Colonic mucosa (tissue), 4 donors: Measurements from ENCODE around the gene COA5. TPM values are rescaled to one million over a fixed set of nuclear protein-coding genes. Genes with fewer than 3 reads are reported as not detected.

Source experiments
- DNase-seq: peaks from one replicate; pipeline ENCODE4 v3.0.0-alpha.2; 2020
- H3K27ac ChIP-seq: fragments of 200-600 bp; one replicate; pipeline ENCODE4 v1.8.0; 2021
- H3K27me3 ChIP-seq: fragments of 200-600 bp; one replicate; pipeline ENCODE4 v1.8.0; 2021
- H3K36me3 ChIP-seq: fragments of 200-600 bp; one replicate; pipeline ENCODE4 v1.8.0; 2021
- H3K4me1 ChIP-seq: fragments of 200-600 bp; one replicate; pipeline ENCODE4 v1.8.0; 2021; ENCODE audit warnings: mild to moderate bottlenecking
- H3K4me3 ChIP-seq: fragments of 200-600 bp; one replicate; pipeline ENCODE4 v1.8.0; 2021
- H3K9ac ChIP-seq, 2 donors: one replicate each; pipeline ENCODE4 v1.7.0; 2013; ENCODE audit warnings: control low read depth in 2 of 2, low read depth in 2 of 2, low read length in 2 of 2
- H3K9me3 ChIP-seq: fragments of 200-600 bp; one replicate; pipeline ENCODE4 v1.8.0; 2021
- CTCF ChIP-seq: fragments of 200-600 bp; IDR thresholded peaks from one replicate; pipeline ENCODE4 v1.8.0; 2022; ENCODE audit warnings: antibody characterized with exemption, mild to moderate bottlenecking
- intact Hi-C: fragments of 100-400 bp; cut with DNase I; formaldehyde crosslinking; loops from one replicate; pipeline ENCODE4 v1.14.1; 2022
- total RNA-seq, 2 donors: library from RNA; stranded (reverse); fragmentation: NEBNext Ultra II Directional in 1 of 2; extraction: Animal tissue kit (Norgen Biotek cat#: 25700) in 1 of 2; gene quantifications; one replicate each; pipeline ENCODE4 v1.2.1, GENCODE V29; 2021
- donor health status: healthy.
- donor health status: DM: no; HTN: no; CAD: no.
- donor health status: DM: no; HTN: no; CAD: no.

Gene COA5
- 10 to 100 TPM; 23.5 to 27.1 TPM for total RNA-seq

DNA sequence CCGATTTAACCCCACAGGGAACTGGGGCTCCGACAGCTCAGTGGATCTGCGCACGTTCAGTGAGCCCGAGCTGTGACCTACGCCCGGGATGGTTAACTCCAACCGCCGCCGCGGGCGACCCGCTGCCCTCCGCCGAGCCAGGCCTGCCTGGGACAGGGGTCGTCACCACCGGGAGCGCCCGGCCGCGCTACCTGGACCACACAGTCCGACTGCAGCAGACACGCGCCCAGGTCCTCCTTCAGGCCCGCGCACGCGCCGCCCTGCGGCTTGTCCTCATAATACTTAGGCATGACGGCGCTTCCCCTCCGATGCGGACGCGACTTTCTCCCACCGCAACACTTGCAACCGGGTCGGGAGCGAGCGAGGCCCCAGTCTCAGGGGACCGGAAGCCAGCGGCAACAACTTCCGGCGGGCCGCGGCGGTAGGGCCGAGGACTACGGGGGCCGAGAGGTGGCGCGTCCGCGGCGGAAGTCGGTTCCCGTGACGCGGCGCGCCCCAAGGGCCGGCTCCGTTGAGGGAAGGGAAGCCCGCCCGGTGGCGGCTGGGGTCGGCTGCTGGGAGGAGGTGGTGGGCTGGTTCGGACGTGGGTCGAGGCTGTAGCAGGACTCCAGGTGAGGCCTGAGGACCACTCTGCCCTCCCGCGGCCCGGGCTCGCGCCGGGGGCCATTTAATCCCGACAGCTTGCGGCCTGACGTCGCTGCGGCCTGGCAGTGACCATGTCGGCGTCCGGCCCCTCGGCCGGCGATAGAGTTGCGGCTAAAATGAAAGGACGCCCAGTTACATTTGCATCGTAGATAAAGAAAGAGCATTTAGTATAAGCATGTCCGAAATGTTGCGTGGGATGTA is at the start of gene COA5, which contains the start of gene UNC50:
Gene COA5, minus strand, starts transcription at position 397 of the 846 bp plus-strand sequence. Its CDS starts 107 bp downstream, at position 290.
Gene UNC50, plus strand, starts transcription at position 474 of the 846 bp plus-strand sequence. CDS start 1,171 bp downstream, outside the sequence.
- TF ChIP-seq CTCF, result no peak
- H3K9ac ChIP-seq, result peak within 1 kb of the TSS; percentile 93 to 98
- intact Hi-C loops, result no loop called here
- H3K4me1 ChIP-seq, result peaks cover 14% of the 10 kb centered on the region
- peak within 1 kb of the TSS; percentile 99 for H3K4me3 ChIP-seq
- H3K27ac ChIP-seq, result peak within 1 kb of the TSS; percentile 87
- no peaks in the 10 kb centered on the region for H3K36me3 ChIP-seq
- no peaks in the 10 kb centered on the region for H3K9me3 ChIP-seq
- peak; percentile 90 for DNase-seq
- no peaks in the 10 kb centered on the region for H3K27me3 ChIP-seq

DNA sequence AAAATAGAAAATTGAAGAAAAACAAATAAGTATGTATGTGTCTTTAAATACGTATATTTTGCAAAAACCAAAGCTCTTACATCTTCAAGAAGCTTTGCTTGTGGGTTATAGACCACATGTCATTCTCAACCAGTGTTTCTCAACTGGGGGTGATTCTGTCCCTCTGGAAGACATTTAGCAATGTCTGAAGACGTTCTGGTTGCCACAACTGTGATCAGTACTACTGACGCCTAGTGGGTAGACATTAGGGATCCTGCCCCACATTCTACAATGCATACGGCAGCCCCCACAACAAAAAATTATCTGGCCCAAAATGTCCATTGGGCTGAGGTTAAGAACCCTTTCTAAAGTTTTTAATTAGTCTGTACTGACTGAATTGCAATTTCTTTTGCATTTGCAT is 48.5 kb upstream of the COA5 start:
- intact Hi-C loops, result loop anchor here (10.0 kb wide), 1 partner anchor 68 kb away; no protein-coding TSS in a partner anchor
- H3K27ac ChIP-seq, result no peak overlapping the region
- H3K4me3 ChIP-seq, result no peak overlapping the region
- no peak for DNase-seq
- H3K9ac ChIP-seq, result no peak overlapping the region
- H3K27me3 ChIP-seq, result no peaks in the 10 kb centered on the region
- no peak for TF ChIP-seq CTCF
- no peaks in the 10 kb centered on the region for H3K36me3 ChIP-seq
- H3K4me1 ChIP-seq, result no peaks in the 10 kb centered on the region
- H3K9me3 ChIP-seq, result no peaks in the 10 kb centered on the region

DNA sequence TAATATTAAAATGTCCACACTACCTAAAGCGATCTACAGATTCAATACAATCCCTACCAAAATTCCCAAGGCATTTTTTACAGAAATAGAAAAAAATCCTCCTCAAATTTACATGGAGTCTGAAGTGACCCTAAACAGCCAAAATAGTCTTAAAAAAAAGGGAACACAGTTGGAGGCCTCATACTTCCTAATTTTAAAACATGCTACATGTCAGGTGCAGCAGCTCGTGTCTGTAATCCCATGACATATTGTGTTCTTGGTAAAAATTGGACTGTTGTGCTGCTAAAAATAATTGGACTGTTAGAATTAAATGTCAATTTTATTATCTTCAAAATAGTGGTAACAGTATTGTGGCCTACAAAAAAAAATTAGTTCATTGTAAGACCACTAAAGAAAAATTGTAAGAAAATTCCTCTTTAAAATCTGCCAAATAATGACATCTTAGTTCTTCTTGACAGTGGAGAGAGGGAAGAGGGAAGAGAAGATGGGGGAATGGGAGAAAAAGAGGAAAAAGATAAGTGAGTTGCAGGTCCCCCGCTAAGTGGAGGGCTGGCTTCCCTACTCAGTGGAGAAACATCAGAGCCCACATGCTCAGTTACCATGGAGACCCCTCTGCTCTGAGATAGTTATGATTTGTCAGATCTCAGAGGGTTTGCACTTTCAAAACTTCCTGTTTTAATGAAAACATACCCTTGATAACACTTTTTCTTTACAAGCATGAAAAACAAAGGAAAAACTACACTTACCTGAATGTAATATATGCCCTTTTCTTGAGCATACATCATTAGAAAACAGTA is 46.6 kb upstream of the COA5 start:
- H3K4me3 ChIP-seq, result no peak overlapping the region
- no peak overlapping the region for H3K27ac ChIP-seq
- no peaks in the 10 kb centered on the region for H3K36me3 ChIP-seq
- intact Hi-C loops, result loop anchor here (10.0 kb wide), 1 partner anchor 70 kb away; no protein-coding TSS in a partner anchor
- H3K4me1 ChIP-seq, result no peaks in the 10 kb centered on the region
- H3K27me3 ChIP-seq, result no peaks in the 10 kb centered on the region
- no peaks in the 10 kb centered on the region for H3K9me3 ChIP-seq
- TF ChIP-seq CTCF, result no peak
- no peak for DNase-seq
- H3K9ac ChIP-seq, result no peak overlapping the region

- no peaks in the 10 kb centered on the region for H3K36me3 ChIP-seq
- TF ChIP-seq CTCF, result no peak
- no peaks in the 10 kb centered on the region for H3K27me3 ChIP-seq
- no peak overlapping the region for H3K27ac ChIP-seq
- DNase-seq, result no peak
- H3K9ac ChIP-seq, result no peak overlapping the region
- H3K9me3 ChIP-seq, result no peaks in the 10 kb centered on the region
- no peaks in the 10 kb centered on the region for H3K4me1 ChIP-seq
- H3K4me3 ChIP-seq, result no peak overlapping the region
- intact Hi-C loops, result loop anchor here (10.0 kb wide), 1 partner anchor 74 kb away; no protein-coding TSS in a partner anchor
These were observed 42.7 kb upstream of the COA5 start for GRCh38 chr2:98650998-98651397.

DNA sequence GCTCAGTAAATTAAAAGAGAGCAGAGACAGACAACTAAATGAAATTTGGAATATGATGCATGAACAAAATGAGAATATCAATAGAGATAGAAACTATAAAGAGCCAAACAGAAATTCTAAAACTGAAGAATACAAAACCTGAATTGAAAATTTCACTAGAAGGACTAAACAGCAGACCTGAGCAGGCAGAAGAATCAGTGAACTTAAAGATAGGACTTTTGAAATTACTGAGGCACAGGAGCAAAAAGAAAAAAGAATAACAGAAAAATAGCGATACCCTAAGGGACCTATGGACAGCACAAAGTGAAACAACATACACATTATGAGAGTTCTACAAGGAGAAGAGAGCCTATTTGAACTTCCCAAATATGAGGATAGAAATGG is 41.7 kb upstream of the COA5 start:
- Histone ChIP-seq H3K9ac (no peak overlapping the region), H3K36me3 (no peaks in the 10 kb centered on the region), H3K9me3 (no peaks in the 10 kb centered on the region), H3K27me3 (no peaks in the 10 kb centered on the region), H3K4me3 (no peak overlapping the region), H3K4me1 (no peaks in the 10 kb centered on the region), H3K27ac (no peak overlapping the region)
- no peak for TF ChIP-seq CTCF
- DNase-seq, result no peak
- intact Hi-C loops, result loop anchor here (2.0 to 10.0 kb wide), 3 partner anchors 75 to 415 kb away; no protein-coding TSS in a partner anchor
